ENCODE measurements around the gene CWC25.

CWC25 gene

DNA sequence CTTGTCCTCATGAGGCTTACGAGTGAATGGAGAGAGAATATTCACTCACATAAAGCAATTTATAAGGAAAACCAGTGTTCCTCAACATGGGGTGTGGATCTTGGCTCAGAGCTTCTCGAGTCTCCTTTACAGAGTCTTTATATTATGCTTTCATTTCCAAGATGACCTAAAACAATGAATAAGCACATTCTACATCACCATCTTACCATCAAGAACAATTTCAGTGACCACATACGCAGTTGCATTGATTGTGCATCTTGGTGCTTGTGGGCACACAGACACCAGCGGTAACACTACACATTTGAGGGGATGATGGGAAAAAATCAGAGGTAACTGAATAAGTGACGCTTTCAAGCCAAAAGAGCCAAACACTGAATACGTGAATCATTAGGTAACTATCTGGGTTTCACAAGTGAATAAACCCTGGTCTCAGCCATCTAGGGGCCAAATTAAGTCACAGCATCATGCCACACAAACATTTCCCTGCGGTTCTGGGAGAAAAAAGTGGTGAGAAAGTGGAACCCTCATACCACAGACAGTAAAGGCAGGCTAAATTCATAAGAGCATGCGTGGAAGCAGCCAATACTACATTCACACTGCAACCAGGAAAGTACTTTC lies 9.4 kb downstream of the CWC25 start:
- TF ChIP-seq CTCF (IDR thresholded peaks at IDR 0.05; ENCODE audit: low read length, missing control alignments) = peak; percentile 33
- DNase-seq (ENCODE audit: low read depth) = peak; percentile 56
- H3K4me3 ChIP-seq (replicated peaks; ENCODE audit: low read depth, low read length) = no peak overlapping the region

DNA sequence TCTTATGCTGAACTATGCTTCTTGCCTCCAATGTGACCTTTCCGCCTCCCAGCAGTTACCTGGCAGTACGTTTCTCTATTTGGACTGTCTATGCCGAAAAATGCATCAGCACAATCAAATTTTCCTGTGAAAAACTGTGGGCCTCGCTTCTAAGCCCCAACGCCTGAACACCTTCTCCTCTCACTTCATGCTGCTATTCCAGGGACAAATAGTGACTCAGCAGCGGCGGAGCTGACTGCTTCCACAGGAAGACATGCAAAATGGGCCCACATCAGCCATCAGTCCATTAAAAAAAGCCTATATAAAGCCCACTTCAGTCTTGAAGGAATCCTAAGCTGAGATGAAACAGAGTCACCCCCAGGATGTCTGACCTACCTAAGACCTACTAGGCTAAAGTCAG lies 15.3 kb downstream of the CWC25 start:
- no peak for TF ChIP-seq CTCF (IDR thresholded peaks at IDR 0.05; ENCODE audit: low read length, missing control alignments)
- DNase-seq (ENCODE audit: low read depth) = no peak
- no peak overlapping the region for H3K4me3 ChIP-seq (replicated peaks; ENCODE audit: low read depth, low read length)

GRCh38 chr17:38800237-38800760 lies 24.8 kb downstream of the CWC25 start:
- TF ChIP-seq CTCF (IDR thresholded peaks at IDR 0.05; ENCODE audit: low read length, missing control alignments) = no peak
- DNase-seq (ENCODE audit: low read depth) = no peak
- peak overlapping the region; percentile 80 for H3K4me3 ChIP-seq (replicated peaks; ENCODE audit: low read depth, low read length)

DNA sequence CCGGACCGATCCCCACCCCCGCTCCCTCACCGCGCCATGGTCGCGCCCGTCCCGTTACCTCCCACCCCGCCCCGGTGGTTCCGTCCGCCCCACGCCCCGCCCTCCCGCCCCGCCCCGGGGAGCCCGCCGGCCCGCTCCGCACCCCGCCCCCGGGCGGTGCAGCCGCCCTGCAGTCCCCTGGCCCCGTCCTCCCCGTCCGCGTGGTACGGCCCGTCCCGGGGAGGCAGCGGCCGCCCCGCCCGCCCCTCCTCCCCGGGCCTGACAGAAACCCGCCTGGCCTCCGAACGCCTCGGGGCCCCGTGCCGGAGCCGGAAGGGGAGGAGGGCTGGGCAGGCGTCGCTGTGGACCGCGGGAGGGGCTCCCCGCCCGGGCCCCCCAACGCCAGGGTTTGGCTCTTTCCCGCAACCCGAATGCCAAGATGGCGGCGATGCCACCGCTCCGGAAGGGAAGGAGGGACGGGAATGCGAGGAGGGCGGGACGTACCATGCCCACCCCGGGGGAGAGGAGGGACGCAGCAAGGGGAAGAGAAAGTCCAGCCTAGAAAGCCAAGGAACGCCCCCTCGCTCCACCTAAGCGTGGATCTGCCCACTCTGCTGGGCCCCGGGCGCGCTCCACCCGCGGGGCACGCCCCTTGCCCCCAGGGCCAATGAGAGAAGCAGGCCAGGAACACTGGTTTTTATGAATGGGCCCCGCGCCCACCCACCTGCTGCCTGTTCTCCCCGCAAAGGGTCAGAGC lies 25.5 kb downstream of the CWC25 start, which contains the start of gene PIP4K2B:
Gene PIP4K2B, minus strand, starts transcription at position 56 of the 736 bp plus-strand sequence. CDS start 132 bp downstream, outside the sequence.
- DNase-seq (ENCODE audit: low read depth) = peak; percentile 99
- H3K4me3 ChIP-seq (replicated peaks; ENCODE audit: low read depth, low read length) = peak within 1 kb of the TSS; percentile 80

DNA sequence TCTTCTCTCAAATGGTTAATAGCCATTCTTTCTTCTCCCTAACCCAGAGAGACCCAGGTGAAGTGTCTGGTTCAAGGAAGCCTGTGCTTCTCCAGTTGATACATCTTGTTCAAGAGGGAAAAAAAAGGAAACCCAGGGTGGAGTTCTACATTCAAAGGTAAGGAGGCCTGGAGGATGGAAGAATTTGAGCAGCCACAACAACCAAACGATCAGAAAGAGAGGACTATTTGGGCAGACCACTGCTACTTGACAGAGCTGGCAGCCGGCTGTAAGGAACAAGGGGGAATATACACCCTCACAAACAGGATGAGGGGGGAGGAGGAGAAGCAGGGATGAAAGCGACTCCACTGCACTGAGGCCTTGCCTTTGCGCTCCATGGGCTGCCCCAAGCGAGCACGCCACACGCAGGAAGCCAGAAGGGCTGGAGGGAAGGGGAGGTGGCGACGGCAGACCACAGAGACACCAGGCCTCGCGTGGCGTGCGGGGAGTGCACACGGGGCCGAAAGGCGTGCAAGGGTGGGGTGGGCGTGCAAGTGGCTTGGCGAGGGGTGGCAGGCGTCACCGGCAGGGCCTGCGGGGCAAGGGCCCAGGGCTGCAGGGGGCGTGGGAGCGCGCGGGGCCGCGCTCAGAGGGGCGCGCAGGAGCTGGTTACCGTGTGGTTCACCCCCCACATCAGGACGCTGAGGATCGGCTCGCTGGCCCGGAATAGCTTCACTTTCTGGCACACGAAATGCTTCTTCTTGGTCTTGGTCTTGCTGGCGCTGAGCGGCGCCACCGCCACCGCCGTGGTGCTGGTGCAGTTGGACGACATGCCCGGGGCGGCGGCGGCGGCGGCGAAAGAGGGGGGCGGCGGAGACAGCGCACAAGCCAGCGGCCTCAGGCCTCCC lies 26.3 kb downstream of the CWC25 start:
- H3K4me3 ChIP-seq (replicated peaks; ENCODE audit: low read depth, low read length) = peak overlapping the region; percentile 80
- peak; percentile 47 for DNase-seq (ENCODE audit: low read depth)
- no peak for TF ChIP-seq CTCF (IDR thresholded peaks at IDR 0.05; ENCODE audit: low read length, missing control alignments)

More for the DNA sequence above, 25.5 kb downstream of the CWC25 start, which contains the start of gene PIP4K2B:
- no peak for TF ChIP-seq CTCF (IDR thresholded peaks at IDR 0.05; ENCODE audit: low read length, missing control alignments)

- DNase-seq (ENCODE audit: low read depth) = no peak
These were observed 27.3 kb downstream of the CWC25 start for GRCh38 chr17:38797828-38798227.

More at GRCh38 chr17:38797828-38798227, 27.3 kb downstream of the CWC25 start:
- TF ChIP-seq CTCF (IDR thresholded peaks at IDR 0.05; ENCODE audit: low read length, missing control alignments) = no peak
- H3K4me3 ChIP-seq (replicated peaks; ENCODE audit: low read depth, low read length) = peak overlapping the region; percentile 80

Measured in fibroblast of pulmonary artery (primary cell).